Fibroblast of lung (primary cell): Measurements from ENCODE around the gene SRSF7. TPM values are rescaled to one million over a fixed set of nuclear protein-coding genes. Genes with fewer than 3 reads are reported as not detected.
"Not testable (repeated sequence)": the region's sequence is repeated elsewhere in the genome, so short reads cannot be mapped to it uniquely, and the experiment has no call there.

Experiments
- DNase-seq, 2 donors: peaks; one replicate each; pipeline versions ENCODE4 v3.0.0 to v3.0.0-alpha.2; 2010; ENCODE audit warnings: low read depth in 2 of 2
- H2AFZ ChIP-seq: 2 replicates; pipeline ENCODE4 v1.5.1; 2012; ENCODE audit warnings: low read length, control low read depth, inconsistent platforms
- H3K27ac ChIP-seq: 2 replicates; pipeline ENCODE4 v1.5.1; 2011; ENCODE audit warnings: low read length, control low read depth; ENCODE audit not compliant: insufficient read depth
- H3K27me3 ChIP-seq: 2 replicates; pipeline ENCODE4 v1.5.1; 2011; ENCODE audit warnings: mild to moderate bottlenecking, low read length; ENCODE audit not compliant: control insufficient read depth, insufficient read depth
- H3K36me3 ChIP-seq: 2 replicates; pipeline ENCODE4 v1.5.1; 2011; ENCODE audit warnings: low read length; ENCODE audit not compliant: control insufficient read depth, insufficient read depth
- H3K4me1 ChIP-seq: 2 replicates; pipeline ENCODE4 v1.5.1; 2011; ENCODE audit warnings: low read length; ENCODE audit not compliant: control insufficient read depth, insufficient read depth; ENCODE audit errors: extremely low read depth
- H3K4me2 ChIP-seq: 2 replicates; pipeline ENCODE4 v1.5.1; 2011; ENCODE audit warnings: low read length, control low read depth; ENCODE audit not compliant: insufficient read depth; ENCODE audit errors: extremely low read depth
- H3K4me3 ChIP-seq, 4 experiments: fragments of 200-600 bp in 1 of 4; sonication (generic) in 1 of 4; replicated peaks in 1 of 4; 2 replicates each; pipeline ENCODE4 v1.5.1; 2011 to 2016; ENCODE audit warnings: low read length in 4 of 4, low read depth in 3 of 4, mild to moderate bottlenecking in 3 of 4, control low read depth in 2 of 4, inconsistent platforms in 1 of 4, mixed read lengths in 1 of 4; ENCODE audit not compliant: insufficient read depth in 1 of 4; ENCODE audit errors: control extremely low read depth in 1 of 4
- H3K79me2 ChIP-seq: 2 replicates; pipeline ENCODE4 v1.5.1; 2012; ENCODE audit warnings: mild to moderate bottlenecking, low read length, inconsistent platforms; ENCODE audit not compliant: control insufficient read depth, insufficient read depth
- H3K9ac ChIP-seq: 2 replicates; pipeline ENCODE4 v1.5.1; 2011; ENCODE audit warnings: mild to moderate bottlenecking, low read length, control low read depth; ENCODE audit not compliant: insufficient read depth
- H3K9me3 ChIP-seq: 2 replicates; pipeline ENCODE4 v1.5.1; 2012; ENCODE audit warnings: low read depth, low read length; ENCODE audit not compliant: control insufficient read depth, insufficient read depth
- H4K20me1 ChIP-seq: 2 replicates; pipeline ENCODE4 v1.5.1; 2011; ENCODE audit warnings: low read length; ENCODE audit not compliant: control insufficient read depth, insufficient read depth; ENCODE audit errors: extremely low read depth
- CTCF ChIP-seq, 2 donors: IDR thresholded peaks in 1 of 2; conservative IDR thresholded peaks in 1 of 2; 1 replicate in 1 of 2; 2 replicates in 1 of 2; pipeline ENCODE4 v1.5.1; 2011 to 2012; ENCODE audit warnings: low read length in 2 of 2, control low read depth in 1 of 2, inconsistent platforms in 1 of 2, low read depth in 1 of 2, mild to moderate bottlenecking in 1 of 2
- EZH2 ChIP-seq: IDR thresholded peaks from 2 replicates; pipeline ENCODE4 v1.5.1; 2012; ENCODE audit warnings: low read length, control low read depth, mild to moderate bottlenecking; ENCODE audit errors: missing control alignments
- polyA plus RNA-seq, 2 donors: library from polyadenylated mRNA; depleted of rRNA in 1 of 2; stranded (reverse) in 1 of 2; unstranded in 1 of 2; fragments of >200 nt; gene quantifications; 2 replicates each; pipeline ENCODE4 v1.2.1, GENCODE V29; 2011 to 2012; ENCODE audit warnings: missing spikeins in 1 of 2
- total RNA-seq: library from RNA; depleted of rRNA; stranded (reverse); fragments of >200 nt; gene quantifications from 2 replicates; pipeline ENCODE4 v1.2.1, GENCODE V29; 2014

SRSF7 gene
- total and polyA plus RNA-seq, 2 donors (not counting 1 experiment from before 2014, with no cell fraction given): 118 to 193 TPM

GRCh38 chr2:38706846-38707345 is 44.3 kb downstream of the SRSF7 start:
- Histone ChIP-seq H3K9ac (no peak overlapping the region), H3K9me3 (no peaks in the 10 kb centered on the region), H2AFZ (no peak overlapping the region), H3K4me3 (no peak overlapping the region), H3K4me1 (peaks cover 3% of the 10 kb centered on the region), H3K4me2 (no peak overlapping the region), H3K27me3 (no peaks in the 10 kb centered on the region), H4K20me1 (peaks cover 2% of the 10 kb centered on the region), H3K36me3 (no peaks in the 10 kb centered on the region), H3K79me2 (no peaks in the 10 kb centered on the region), H3K27ac (no peak overlapping the region)
- TF ChIP-seq CTCF (conservative IDR thresholded peaks at IDR 0.05 in 1 of 2, IDR thresholded peaks at IDR 0.05 in 1 of 2; ENCODE audit: low read depth in 1 of 2, low read length in 2 of 2) (no peak), EZH2 (no peak)
- DNase-seq: no peak

GRCh38 chr2:38704664-38705063 is 46.5 kb downstream of the SRSF7 start:
- Histone ChIP-seq H4K20me1 (no peaks in the 10 kb centered on the region), H3K4me3 (no peak overlapping the region), H3K9ac (no peak overlapping the region), H3K79me2 (no peaks in the 10 kb centered on the region), H3K27ac (no peak overlapping the region), H3K4me1 (peaks cover 3% of the 10 kb centered on the region), H3K27me3 (no peaks in the 10 kb centered on the region), H3K36me3 (no peaks in the 10 kb centered on the region), H3K4me2 (no peak overlapping the region), H3K9me3 (no peaks in the 10 kb centered on the region), H2AFZ (no peak overlapping the region)
- DNase-seq: no peak
- TF ChIP-seq CTCF (conservative IDR thresholded peaks at IDR 0.05 in 1 of 2, IDR thresholded peaks at IDR 0.05 in 1 of 2; ENCODE audit: low read depth in 1 of 2, low read length in 2 of 2): no peak
- TF ChIP-seq EZH2: no peak

- peak overlapping the region; percentile 39 for H3K27ac ChIP-seq
- H3K36me3 ChIP-seq, H2AFZ ChIP-seq, H3K4me3 ChIP-seq, H3K9ac ChIP-seq, H4K20me1 ChIP-seq, H3K27me3 ChIP-seq, H3K9me3 ChIP-seq, H3K79me2 ChIP-seq, H3K4me1 ChIP-seq, H3K4me2 ChIP-seq: not testable (repeated sequence)
- peak; percentile 15 to 65 for DNase-seq
Measured at GRCh38 chr2:38703336-38703735, 47.8 kb downstream of the SRSF7 start.
